Measurements from ENCODE around the gene GARRE1.
"Not testable (repeated sequence)": the region's sequence is repeated elsewhere in the genome, so short reads cannot be mapped to it uniquely, and the experiment has no call there.

The GARRE1 gene, protein sequence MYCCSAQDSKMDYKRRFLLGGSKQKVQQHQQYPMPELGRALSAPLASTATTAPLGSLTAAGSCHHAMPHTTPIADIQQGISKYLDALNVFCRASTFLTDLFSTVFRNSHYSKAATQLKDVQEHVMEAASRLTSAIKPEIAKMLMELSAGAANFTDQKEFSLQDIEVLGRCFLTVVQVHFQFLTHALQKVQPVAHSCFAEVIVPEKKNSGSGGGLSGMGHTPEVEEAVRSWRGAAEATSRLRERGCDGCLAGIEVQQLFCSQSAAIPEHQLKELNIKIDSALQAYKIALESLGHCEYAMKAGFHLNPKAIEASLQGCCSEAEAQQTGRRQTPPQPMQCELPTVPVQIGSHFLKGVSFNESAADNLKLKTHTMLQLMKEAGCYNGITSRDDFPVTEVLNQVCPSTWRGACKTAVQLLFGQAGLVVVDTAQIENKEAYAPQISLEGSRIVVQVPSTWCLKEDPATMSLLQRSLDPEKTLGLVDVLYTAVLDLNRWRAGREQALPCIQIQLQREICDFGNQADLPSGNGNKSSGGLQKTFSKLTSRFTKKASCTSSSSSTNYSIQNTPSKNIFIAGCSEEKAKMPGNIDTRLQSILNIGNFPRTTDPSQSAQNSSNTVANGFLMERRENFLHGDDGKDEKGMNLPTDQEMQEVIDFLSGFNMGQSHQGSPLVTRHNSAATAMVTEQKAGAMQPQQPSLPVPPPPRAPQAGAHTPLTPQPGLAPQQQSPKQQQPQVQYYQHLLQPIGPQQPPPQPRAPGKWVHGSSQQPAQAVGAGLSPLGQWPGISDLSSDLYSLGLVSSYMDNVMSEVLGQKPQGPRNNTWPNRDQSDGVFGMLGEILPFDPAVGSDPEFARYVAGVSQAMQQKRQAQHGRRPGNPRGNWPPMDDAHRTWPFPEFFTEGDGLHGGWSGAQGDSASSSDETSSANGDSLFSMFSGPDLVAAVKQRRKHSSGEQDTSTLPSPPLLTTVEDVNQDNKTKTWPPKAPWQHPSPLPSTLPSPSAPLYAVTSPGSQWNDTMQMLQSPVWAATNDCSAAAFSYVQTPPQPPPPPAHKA (N-terminal part only)

DNA sequence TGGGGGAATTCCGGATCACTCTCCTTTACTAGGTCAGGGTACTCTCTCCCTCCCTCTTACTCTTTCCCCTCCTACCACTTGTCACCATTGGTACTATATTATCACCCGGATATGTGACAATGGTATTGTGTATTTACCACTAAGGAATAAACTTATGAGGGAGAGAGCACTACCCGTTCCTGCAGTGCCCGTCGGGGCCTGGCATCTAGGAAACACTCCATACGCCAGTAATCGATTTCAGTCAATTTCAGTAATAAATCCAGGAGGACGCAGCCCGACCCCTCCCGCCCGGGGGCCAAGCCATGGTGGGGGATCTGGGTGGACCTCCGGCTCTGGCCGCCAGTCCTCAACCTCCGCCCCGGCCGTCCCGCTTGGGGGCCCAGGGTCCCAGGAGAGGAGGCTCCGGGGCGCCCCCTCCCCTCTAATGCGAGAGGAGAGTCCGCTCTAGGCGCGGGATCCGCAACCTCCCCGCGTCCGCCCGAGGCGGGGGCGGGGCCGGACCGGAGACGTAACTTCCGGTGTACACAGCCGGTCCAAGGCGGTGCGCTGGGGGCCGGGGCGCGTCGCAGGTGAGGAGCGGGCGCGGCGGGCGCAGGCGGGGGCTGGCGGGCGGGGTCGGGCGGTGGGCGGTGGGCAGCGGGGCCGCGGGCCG lies at the start of gene GARRE1:
GARRE1 (plus strand) TSS at position 509 of the 652 bp plus-strand sequence. CDS start 45,920 bp downstream, outside the sequence.
- peak; percentile 69 for DNase-seq (ENCODE audit: low read depth)

DNA sequence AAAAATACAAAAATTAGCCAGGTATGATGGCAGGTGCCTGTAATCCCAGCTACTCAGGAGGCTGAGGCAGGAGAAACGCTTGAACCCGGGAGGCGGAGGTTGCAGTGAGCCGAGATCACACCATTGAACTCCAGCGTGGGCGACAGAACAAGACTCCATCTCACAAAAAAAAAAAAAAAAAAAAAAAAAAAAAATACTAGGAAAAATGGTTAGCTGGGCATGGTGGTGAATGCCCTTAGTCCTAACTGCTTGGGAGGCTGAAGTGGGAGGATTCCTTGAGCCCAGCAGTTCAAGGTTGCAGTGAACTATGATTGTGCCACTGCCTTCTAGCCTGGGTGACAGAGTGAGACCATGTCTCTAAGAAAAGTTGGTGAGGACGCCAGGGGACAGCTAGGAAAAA lies 49.0 kb upstream of the GARRE1 start:
- not testable (repeated sequence) for DNase-seq (ENCODE audit: low read depth)

DNA sequence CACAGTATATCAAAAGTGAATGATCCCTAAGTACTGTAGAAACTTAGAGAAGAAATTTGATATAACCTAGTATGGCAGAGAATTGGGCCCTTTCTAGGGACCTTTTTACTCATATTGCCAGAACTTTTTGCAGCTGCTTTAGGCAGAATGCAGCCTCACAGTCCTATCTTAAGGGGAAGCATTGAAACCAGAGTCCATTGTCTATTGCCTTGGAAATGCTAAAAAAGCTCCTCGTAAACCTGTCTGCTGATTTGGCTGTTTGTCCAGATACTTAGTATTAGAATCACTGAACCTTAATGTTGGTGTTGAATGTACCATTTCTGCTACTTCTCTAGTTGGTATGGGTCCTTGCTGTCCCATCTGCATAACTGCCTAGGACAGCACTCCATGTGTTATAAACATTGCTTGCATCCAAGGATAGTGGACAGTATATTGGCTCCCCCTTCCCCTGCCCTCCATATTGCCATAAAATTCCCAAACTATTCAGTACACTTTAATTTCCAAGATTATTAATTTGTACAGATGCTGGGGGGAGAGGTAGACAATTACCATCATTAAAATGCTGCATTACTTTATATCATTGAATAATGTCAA lies 46.0 kb upstream of the GARRE1 start:
- no peak for DNase-seq (ENCODE audit: low read depth)

DNA sequence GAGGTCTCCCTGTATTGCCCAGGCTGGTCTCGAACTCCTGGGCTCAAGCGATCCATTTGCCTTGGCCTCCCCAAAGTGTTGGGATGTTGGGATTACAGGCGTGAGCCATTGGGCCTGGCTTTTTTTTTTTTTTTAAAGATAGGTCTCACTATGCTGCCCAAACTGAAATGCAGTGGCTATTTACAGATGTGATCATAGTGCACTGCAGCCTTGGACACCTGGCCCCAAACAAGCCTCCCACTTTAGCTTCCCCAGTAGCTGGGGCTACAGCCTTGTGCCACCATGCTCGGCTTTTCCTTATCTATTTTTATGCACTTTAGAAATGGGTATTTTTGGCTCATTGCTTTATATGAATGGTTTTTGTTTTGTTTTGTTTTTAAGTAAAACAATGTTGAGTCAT lies 44.6 kb upstream of the GARRE1 start:
- no peak for DNase-seq (ENCODE audit: low read depth)

DNA sequence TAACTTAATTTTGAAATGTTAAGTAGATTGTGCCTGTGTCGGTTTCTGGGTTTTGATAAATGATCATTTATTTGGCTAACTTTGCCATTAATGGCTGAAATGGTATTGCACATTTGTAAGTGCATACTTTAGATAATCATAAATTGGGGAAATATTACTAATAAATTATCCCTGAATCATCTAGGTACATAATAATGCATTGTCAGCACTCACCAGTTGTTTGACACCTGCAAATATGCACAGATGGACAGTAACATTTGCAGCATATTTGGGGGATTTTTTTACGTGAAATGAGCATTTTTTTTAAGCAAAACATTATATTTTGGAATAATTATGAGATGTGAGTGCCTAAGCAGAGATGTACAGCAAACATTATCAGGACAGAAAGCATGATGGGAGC lies 41.1 kb upstream of the GARRE1 start:
- DNase-seq (ENCODE audit: low read depth), result no peak

- no peak for DNase-seq (ENCODE audit: low read depth)
Measured at GRCh38 chr19:34214040-34214439, 40.3 kb upstream of the GARRE1 start.

GRCh38 chr19:34215006-34215665 lies 39.2 kb upstream of the GARRE1 start:
- no peak for DNase-seq (ENCODE audit: low read depth)

DNA sequence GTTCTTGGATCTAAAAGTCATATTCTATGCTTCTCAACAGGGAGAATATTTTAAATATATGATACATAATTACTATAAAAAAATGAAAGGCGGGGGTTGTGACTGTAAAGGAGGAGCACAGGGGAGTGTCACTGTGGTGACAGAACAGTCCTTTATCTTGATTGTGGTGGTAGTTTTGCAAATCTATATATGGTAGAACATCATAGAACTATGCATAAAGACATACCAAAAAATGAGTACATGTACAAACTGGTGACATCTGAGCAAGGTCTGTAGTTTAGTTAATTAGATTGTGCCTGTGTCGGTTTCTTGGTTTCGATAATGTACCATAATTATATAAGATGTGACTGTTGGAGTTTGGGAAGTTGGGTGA lies 38.7 kb upstream of the GARRE1 start:
- no peak for DNase-seq (ENCODE audit: low read depth)

DNA sequence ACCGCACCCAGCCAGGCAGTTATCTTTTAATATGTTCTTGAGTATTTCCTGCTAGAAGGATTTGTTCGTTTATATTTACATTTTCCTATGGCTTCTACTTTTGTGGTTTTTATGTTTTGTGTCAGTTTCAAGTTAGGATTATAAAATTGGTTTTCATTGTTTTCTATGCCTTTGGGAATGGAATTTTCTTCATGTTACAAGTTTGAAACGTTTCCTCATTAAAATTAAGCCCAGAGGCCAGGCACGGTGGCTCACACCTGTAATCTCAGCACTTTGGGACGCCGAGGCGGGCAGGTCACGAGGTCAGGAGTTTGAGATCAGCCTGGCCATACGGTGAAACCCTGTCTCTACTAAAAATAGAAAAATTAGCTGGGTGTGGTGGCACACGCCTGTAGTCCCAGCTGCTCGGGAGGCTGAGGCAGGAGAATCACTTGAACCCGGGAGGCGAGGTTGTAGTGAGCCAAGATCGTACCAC lies 37.6 kb upstream of the GARRE1 start:
- not testable (repeated sequence) for DNase-seq (ENCODE audit: low read depth)

- DNase-seq (ENCODE audit: low read depth), result no peak
Measured at GRCh38 chr19:34217952-34218817, 36.2 kb upstream of the GARRE1 start.

- no peak for DNase-seq (ENCODE audit: low read depth)
Measured at GRCh38 chr19:34218818-34219164, 35.6 kb upstream of the GARRE1 start.

- DNase-seq (ENCODE audit: low read depth), result peak; percentile 23
Measured at GRCh38 chr19:34220472-34221063, 33.8 kb upstream of the GARRE1 start.

DNA sequence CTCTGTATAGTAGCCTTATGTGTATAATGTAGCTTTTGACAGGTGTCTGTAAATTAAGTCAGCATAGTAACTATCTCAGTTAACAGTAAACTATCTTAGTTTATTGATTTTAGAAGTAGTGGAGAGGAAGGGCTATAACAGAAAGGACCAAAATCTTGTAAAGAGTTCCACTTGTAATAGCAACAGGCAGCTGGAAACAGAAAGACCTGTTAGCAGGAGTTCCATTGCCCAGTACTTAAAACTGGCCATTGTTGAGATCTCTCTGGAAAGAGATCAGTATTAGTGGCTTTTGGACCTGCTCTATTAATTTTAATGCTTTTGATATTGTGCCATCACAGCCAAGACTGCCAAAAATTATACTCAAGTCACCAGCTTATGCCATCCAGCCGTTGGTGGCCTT lies 32.0 kb upstream of the GARRE1 start:
- no peak for DNase-seq (ENCODE audit: low read depth)

- no peak for DNase-seq (ENCODE audit: low read depth)
Measured at GRCh38 chr19:34224996-34225658, 29.2 kb upstream of the GARRE1 start.

GRCh38 chr19:34225659-34226015 lies 28.7 kb upstream of the GARRE1 start:
- DNase-seq (ENCODE audit: low read depth), result no peak

- no peak for DNase-seq (ENCODE audit: low read depth)
Measured at GRCh38 chr19:34226036-34226435, 28.3 kb upstream of the GARRE1 start.

DNA sequence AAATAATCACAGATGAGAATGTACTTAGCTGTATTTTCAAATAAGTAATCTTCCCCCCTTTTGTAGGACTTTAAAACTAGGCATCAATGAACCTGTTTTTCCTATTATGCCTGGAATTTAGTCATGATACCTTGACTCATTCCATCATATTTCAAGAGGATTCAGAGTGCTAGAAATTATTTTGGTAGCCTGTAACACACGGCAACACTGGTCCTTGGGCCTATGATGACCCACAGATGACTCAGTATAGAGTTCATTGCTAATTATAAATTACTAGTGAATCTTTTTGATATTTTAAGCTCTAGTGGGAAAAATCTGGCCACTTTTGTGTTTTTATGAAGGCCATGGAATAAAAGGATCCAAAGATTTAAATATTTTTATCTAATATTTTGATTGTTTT lies 26.0 kb upstream of the GARRE1 start:
- DNase-seq (ENCODE audit: low read depth), result no peak

- DNase-seq (ENCODE audit: low read depth), result no peak
Measured at GRCh38 chr19:34228762-34229161, 25.6 kb upstream of the GARRE1 start.

- DNase-seq (ENCODE audit: low read depth), result no peak
Measured at GRCh38 chr19:34229721-34230120, 24.6 kb upstream of the GARRE1 start.

Data from stimulated activated CD8-positive, alpha-beta memory T cell treated with anti-CD3 and anti-CD28 coated beads, Interleukin-7, amount 100 ng/mL, for 24 hours (primary cell).